Glomerular endothelial cell (primary cell): ENCODE results near the gene KRT77. TPM values are rescaled to one million over a fixed set of nuclear protein-coding genes. Genes with fewer than 3 reads are reported as not detected.

ENCODE experiments used
- DNase-seq: peaks from one replicate; pipeline ENCODE4 v3.0.0-alpha.2; 2011; ENCODE audit warnings: low read depth, low spot score; ENCODE audit errors: extremely low read depth
- total RNA-seq: library from RNA; depleted of rRNA; stranded (reverse); fragments of >200 nt; gene quantifications from 2 replicates; pipeline ENCODE4 v1.2.3, GENCODE V29; 2015

Gene KRT77
- total RNA-seq, 1 donor from 2014 or later: not detected

DNA sequence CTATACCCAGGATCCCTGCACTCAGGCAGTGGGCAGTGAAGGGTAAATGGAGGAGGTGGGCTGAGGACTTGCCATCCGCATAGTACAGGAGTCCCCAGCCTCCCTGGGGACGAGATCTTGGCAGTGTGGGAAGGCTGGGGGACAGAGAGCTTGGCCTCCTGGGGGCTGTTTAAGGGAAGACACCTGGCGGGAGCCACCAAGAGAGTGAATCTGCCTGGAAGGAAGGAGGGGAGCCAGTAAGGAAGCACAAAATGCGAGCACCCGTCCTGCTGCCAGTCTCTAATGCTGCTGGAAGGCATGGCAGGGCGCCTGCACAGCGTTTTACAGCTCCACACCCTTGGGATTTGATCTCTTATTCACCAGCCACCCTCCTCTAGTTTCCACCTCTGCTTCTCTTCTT, 43.9 kb downstream of the KRT77 start:
- DNase-seq: no peak

DNA sequence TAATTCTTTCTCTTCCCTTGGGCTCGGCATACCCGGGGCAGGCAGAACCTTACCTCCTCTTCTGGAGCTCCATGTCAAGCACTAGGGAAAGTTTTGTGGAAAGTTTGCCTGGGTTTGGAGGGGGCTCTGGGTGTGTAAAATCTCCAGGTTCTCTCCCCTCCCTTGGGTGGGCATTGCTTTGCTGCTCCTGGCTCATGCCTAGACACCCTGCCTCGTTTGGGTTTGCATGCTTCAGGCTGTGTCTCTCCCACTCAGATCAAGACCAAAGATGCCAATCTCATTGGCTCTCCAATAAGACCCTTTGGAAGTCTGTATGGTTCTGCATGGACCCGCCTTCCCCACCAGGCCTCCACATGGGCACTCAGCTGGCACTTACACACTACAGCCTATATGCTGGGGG, 45.1 kb downstream of the KRT77 start:
- no peak for DNase-seq

DNA sequence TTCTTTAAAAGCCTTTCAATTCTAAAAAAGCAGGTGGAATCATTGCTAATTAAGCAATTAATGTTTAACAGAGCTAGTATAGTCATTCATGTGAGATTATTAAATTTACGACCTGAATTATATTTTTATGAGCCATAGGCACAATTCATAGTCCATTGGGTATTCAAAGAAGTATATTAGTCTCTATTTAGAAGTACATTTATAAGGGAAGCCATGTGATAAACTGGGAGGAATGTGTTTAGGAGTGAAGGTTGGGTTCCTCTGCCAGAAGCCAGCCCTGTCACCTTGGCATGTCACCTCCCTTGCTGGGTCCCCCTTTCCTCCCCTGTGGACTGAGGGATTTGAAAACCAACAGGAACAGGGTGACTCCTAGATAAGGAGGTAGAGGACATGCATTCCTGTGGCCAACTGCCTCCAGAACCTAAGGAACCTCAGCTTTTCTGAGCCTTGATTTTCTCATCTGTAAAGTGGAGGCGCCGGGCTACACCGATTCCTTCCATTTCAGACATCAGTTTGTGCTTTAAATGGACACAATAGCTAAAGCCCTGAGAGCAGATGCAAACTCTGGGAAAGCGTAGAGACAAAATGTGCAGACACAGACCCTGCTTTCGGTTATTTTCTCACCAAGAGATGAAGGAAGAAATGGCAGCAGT, 45.9 kb downstream of the KRT77 start:
- DNase-seq: no peak

DNA sequence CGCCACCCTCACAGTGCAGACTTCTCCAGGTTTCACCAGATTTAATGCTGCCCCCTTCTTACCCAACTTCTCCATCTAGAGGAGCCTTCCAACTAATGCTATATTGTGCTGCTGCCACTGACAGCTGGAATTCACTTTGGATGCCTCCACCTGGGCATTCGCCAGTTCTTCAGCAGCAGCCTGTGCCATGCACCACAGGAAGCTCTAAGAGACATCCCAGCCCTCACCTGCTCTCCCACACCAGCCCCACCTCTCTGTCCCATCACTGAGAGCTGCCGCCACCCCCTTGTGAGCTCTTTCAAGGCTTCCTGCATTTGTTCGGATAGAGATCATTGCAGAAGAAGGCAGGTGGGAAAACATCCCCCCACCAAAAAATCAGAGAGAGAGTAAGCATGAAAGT, 46.7 kb downstream of the KRT77 start:
- no peak for DNase-seq

DNA sequence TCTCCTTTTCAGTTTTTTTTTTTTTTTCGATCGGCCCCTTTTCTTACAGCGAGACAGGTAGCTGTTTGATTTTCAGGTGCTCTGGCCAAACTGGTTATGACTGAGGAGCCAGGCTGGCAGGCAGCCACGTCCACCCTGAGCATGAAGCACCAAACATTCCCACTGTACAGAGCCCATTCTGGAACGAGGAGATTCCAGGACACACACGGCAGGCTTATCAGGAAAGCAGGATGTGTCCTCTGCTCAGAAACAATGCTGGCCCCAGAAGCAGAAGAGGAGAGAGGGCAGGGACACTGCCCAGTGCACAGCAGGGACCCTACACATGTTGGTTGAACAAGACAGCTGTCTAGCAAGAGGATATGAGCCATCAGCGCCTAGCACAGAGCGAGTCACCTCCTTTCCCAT, 47.6 kb downstream of the KRT77 start:
- no peak for DNase-seq

DNA sequence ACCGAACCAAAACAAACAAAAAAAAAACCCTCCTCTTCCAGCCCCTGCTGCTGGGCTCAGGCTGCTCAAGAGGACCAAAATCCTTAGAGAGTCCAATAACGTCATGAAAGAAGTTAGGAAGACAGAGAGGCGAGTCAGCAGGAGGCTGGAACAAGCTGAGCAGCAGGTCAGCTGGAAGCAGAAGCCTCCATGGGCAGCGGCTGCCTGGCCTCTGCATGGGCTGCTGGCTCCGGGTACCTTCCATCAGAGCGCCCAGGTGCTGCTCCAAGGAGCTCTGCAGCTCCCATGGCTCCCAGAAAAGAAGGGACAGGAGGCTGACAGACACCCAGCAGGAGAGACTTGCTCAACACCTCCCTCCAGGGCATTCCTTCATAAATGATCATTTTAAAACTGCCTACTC, 48.1 kb downstream of the KRT77 start:
- DNase-seq: no peak

DNA sequence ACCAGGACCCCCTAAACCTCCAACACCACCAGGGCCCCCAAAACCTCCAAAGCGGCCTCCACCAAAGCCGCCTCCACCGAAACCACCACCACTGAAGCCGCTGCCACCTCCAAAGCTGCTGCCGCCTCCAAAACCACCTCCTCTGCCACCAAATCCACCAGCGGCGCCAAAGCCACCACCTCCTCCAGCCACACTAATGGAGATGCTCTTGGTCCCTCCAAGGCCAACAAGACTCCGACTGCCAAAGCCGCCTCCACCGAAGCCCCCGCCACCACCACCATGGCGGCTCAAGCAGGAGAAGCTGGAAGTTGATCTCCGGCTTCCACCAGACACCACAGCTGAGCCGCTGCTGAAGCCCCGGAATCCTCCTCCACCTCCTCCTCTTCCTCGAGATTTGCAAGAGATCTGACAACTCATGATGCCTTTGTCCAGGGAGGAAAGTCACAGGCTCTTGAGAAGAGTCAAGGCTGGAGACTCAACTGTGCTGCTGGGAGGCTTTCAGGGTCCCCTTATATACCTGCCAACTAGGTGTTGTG, 51.5 kb downstream of the KRT77 start, which contains the start of gene KRT2:
Gene KRT2 (minus strand): TSS at position 486 of the 536 bp plus-strand sequence. CDS start 69 bp downstream, at position 417.
- no peak for DNase-seq

DNA sequence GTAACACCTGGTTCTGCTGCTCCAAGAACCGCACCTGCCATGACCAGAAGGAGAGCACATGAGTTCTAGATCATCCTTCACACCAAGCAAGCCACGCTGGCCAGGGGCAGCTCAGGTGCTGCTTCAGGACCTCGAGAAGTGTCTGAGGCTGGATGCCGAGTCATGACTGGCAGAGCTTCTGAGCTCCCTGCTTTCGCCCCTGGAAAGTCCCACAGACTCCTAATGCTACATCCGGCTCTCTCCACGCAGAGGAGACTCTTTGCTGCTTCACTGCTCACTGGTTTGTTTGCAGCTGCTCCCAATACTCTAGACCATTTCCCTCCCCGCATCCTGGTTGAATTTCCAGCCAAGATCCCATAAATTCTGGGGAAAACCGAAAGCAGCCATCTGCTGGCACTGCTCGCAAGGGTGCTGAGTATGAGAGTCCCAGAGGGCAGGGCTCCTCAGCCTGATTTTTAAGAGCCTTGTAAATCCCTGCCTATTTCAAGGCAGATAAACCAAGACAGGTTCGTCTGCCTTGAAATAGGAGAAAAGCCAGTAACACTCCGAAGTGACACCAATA, 52.7 kb downstream of the KRT77 start:
- DNase-seq: no peak

DNA sequence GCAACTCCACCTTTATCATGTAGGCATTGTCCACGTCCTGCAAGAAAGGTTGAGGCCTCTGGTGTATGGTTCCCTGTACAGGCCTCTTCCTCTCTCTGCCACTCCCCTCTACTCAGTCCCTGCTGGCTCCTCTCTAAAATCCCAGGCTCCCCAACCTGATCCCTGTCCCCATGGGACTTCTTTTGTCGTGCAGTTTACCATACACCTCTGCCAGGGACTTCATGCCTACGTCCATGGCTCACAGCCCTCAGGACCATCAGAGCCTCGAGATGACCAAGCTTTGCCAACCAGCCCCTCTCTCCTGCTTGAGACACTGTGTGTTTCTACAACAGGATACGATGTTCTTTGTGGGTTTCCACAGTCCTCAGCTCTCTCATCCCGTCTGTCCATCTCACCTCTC, 54.3 kb downstream of the KRT77 start:
- no peak for DNase-seq

DNA sequence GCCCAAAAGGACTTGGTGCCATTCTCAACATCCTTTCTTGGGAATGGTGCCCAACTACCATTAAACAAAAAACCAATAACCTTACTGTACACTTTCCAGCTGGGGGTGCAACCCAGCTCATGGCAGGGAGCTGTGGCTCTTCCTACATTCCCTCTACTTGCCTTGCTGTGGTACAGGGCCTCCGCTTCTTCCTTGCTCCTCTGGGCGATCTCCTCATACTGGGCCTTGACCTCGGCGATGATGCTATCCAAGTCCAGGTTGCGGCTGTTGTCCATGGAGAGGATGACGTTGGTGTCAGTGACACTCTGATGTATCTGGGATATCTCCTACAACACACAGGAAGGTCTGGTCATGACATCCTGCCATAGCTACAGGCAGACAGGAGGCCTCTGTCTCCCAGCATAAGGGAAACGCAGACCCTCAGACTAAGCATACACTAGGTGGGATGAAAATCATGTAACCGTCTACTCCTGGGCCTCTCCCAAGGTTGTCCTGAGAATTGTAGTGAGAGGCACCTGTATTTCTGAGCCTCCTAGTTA, 55.2 kb downstream of the KRT77 start:
- DNase-seq: no peak

DNA sequence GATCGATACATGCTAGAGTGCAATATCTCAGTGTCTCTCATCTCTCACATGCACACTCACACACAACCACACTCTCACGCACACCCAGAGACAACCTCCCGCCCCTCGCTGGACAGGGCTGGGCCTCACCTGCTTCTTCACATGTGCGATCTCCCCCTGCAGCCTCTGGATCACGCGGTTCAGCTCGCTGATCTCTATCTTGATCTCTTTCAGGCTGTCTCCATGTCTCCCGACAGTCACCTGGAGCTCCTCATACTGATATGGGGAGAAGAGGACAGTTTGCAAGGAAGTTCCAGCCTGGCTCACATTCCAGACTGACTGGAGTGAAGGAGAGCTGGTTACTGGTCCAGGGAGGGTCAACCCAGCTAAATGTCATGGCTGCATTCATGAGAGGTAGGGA, 55.7 kb downstream of the KRT77 start:
- DNase-seq: no peak

DNA sequence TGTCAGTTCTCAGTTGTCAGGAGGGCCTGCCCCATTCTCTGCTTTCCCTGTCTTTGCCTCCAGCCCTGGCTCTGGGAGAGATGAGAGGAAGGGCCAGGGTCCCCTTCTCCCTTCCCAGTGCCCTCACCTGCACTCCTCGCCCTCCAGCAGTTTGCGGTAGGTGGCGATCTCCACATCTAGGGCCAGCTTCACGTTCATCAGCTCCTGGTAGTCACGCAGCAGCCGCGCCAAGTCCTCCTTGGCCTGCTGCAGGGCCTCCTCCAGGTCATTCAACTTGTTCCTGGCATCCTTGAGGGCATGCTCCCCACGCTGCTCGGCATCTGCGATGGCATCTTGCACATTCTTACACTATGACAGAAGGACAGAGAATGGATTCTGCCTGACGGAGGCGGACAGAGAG, 56.7 kb downstream of the KRT77 start:
- no peak for DNase-seq

DNA sequence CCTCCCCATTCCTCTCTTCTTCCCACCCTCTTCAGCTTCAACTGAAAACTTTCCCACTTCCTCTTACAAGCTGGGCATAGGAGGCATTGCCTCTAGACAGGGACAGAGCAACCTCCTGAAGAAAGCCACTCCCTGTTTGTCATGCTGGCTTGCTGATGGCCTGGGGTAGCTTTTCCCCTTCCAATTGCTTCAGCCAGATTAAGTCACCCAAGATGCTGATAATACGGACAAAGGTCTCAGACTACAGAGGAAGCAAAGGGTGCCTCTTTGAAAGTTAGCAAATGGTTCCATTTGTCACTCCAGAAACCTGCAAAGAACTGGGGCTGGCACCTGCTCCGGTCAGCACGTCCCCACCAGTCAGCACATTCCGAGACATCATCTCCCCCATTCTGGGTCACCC, 57.3 kb downstream of the KRT77 start:
- no peak for DNase-seq

DNA sequence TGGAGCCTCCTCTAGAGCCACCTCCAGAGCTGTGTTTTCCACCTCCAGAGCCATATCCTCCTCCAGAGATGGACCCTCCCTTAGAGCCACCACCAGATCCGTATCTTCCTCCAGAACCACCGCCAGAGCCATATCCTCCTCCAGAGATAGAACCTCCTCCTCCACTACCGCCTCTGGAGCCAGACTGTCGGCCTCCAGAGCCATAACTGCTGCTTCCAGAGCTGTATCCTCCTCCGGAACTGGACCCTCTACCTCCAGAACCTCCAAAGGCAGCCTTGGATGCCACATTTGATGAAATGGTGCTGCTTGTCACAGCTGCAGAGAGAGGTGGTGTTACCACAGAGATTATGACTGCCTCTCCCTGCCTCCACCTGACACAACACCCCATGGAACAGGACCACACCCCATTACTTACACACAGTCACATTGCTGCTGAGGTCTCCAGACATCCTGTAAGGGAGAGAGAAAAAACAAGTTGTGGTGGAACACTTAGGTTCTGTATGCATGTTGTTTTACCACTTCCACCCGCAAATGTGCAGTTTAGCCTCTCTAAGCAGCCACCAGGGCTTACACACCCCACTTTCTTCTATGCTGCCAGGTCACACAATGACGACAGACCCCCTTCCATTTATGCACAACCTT, 58.1 kb downstream of the KRT77 start:
- no peak for DNase-seq

DNA sequence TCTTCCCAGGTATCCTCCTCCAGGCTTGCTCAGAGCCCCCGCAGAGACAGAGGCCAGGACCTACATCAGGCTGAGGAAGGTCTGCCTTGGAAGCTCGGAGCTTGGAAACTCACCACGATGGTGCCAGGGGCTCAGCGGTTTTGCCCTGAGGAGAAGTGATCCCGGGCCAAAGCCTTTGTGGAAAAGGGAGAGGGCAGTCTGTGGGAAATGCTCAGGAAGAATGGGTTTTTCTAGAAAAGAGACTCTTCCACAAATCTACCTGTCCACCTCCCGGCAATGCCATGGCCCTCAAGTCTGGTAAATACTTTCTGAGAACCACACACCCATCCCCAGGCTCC, 59.3 kb downstream of the KRT77 start:
- no peak for DNase-seq

DNA sequence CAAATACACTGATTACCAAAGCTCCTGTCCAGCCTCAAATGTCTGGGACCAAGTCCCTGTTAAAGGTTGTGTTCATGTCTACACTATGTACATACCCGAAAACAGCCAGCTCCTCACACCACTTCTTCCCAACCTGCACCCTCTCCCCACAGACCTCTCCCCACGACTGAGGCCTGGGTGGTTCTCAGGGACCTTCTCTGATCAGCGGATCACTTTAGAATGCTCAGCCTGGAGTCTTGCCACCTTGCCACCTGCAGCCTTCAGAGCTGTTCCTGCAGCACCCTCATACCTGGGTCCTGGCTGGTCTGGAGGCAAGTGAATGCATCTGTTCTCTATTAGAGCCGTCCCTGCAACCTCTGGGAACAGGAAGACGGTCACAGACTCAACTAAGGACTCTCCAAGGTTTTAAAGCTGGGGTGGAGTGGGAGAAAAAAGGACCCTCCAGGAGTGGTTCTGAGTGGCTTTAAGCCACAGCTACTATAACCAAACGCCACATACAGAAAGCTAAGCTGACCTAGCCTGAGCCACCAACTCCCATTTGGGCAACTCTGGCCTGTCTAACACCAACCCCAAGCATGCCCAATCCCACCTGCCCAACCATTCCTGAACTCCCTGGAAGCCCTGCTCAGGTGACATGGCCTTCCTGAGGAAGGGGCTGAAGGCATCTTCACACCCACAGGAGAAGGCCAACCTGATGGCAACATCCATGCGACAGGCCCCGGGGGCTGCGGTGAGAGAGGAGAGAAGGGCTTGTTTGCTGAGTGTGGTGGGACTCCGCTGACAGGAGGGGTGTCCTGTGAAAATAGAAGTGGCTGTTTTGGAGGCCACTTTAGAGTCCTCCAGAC, 59.9 kb downstream of the KRT77 start:
- no peak for DNase-seq

DNA sequence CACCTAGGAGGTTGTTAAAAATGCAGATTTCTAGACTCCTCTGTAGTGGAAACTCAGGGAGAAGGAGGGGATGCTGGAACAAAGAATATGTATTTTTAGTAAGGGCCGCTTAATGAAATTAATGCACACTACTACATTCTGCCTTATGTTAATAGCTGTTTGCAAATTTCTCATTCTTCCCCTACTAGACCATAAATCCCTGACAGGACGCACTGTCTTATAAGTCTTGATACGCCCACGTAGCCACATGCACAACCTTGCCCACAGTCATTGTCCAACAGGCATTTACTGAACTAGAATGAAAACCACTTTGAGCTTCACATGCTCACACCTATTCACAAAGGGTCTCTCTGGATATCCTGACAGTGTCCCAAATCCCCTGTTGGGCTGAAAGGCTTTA, 61.9 kb downstream of the KRT77 start:
- no peak for DNase-seq
